Erythroblast (primary cell): Measurements from ENCODE around the gene DENND5B.

Experiments used
- DNase-seq, 2 experiments: peaks; one replicate each; lab custom pipeline; 2025; lab: John Stamatoyannopoulos, UW
- GATA1 ChIP-seq: IDR thresholded peaks from 2 replicates; pipeline ENCODE4 v1.6.1; 2011; ENCODE audit warnings: low read depth, mild to moderate bottlenecking, control low read depth, low read length, moderate library complexity
- POLR2A ChIP-seq: IDR thresholded peaks from 2 replicates; pipeline ENCODE4 v1.6.1; 2011; ENCODE audit warnings: mild to moderate bottlenecking, low read length

Gene DENND5B

DNA sequence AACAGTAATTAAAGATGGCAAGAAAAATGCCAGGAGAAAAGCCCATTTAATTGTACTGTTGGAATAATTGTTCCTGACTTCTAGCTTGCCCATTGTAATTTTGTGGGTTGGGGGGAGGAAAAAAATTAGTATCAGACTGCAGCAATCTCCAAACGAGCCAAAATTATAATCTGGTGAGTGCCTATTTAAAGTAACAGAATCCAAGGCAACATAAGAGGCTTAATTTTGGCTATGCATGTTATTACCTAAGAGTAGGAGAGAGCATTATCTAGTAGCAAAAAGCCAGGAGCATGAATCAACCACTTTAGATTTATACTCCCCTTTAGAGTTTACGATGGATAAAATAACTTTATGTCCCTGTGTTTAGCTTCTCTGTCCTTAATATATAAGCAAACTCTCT lies 14.6 kb upstream of the DENND5B start:
- TF ChIP-seq POLR2A (no peak), GATA1 (no peak)
- no peak for DNase-seq

DNA sequence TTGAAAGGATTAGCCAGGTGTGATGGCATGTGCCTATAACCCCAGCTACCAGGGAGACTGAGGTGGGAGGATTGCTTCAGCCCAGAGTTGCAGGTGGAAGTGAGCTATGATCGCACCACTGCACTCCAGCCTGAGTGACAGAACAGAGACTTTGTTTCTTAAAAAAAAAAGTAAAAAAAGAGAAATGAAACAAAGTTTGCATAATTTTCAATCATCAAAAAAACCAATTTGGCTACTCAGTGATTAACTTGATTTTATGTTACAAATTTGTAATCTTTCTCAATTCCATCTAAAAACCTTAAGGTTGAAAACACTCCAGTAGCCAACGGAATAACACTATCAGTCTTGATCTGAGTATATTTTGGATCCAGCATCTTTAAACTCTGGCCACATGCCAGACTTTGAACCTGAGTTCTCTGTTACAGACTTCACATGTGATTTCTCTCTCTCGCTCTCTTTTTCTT lies 12.6 kb upstream of the DENND5B start:
- no peak for TF ChIP-seq POLR2A
- DNase-seq = no peak

DNA sequence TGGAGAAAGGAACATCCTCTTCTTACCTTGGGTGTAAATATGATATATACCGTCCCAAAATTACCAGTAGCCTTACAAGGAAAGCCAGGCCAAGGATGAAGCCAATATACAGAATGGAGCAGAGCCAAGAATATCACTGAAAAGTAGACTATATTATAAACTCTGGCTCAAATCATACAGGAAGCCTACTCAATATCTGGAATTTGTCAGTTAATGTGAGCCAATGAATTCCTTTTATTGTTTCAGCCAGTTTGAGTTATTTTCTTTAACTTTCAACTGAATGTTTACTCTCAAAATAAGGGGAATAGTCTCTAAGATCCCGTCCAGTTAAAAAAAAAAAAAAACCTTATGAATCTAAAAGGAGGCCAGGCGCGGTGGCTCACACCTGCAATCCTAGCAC lies 9.8 kb upstream of the DENND5B start:
- no peak for DNase-seq
- TF ChIP-seq POLR2A = no peak
- no peak for TF ChIP-seq GATA1

DNA sequence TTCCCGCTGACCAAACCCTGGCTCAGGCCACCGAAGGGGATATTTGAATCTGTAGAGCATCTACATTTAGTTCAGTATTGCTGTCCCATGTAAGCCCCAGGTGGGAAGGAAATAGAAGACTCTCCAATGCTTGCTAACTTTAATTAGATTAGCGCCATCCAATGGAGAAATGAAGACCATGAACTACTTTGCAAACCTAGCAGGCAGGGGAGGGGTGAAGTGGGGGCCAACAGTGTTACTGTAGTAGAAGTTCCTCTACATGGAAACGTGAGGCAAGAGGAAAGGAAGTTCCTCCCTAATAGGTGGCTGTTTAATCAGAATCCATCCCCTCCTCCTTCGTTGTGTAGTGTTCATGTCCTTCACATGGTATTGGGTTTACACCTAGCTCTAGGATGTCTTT lies 9.3 kb upstream of the DENND5B start:
- TF ChIP-seq POLR2A (no peak), GATA1 (no peak)
- no peak for DNase-seq

DNA sequence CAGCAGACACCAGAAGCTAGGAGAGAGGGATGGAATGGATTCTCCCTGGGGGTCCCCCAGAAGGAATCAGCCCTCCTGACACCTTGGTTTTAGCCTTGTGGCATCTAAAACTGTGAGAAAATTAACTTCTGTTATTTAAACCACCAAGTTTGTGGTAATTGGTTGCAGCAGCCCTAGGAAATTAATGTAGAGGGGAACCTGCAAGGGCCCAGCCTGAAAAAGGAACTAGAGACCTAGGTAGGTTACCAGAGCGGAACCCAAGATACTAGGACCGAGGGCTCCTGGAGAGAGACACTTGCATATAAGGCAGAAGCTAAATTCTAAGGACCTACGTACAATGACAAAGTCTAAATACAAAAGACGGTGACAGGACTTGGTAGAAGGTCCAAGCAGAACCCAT lies 8.1 kb upstream of the DENND5B start:
- TF ChIP-seq POLR2A (no peak), GATA1 (no peak)
- DNase-seq = no peak

DNA sequence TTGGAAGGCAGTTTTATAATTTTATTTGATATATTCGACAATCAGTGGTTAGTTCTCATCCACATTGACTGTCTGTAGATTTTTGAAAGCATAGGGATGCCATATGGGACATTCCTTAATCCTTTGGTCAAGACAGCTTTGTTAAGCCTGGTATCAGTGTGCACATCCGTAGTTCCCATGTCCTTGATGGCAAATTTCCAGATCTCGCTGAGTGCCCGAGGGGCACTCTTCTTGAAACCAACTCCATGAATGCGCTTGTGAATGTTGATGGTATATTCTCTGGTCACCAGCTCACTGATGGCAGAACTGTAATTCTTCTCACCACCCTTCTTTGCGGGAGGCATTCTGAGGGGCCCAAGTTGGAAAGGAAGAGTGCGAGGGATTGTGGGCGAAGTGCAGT lies 6.1 kb upstream of the DENND5B start:
- no peak for DNase-seq
- TF ChIP-seq POLR2A (no peak), GATA1 (no peak)

DNA sequence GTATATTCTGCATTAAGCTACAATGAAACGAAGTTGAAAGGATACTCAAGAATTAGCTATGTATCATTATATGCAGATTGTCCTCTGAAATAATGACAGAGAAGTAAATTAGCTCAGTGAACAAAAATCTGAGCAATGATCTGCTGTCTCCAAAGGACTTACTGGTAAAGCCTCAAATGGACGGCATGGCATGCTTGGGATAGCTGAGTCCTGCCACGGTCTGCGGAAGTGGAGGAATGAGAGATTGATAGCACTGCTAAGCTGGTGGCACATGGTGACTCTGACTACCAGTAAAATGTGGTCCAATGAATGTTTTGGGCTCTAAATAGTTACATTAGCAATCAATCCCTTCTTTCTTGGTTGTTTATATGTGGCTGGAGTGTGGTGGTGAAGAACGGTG lies 3.7 kb upstream of the DENND5B start:
- no peak for TF ChIP-seq GATA1
- TF ChIP-seq POLR2A = no peak
- no peak for DNase-seq

DNA sequence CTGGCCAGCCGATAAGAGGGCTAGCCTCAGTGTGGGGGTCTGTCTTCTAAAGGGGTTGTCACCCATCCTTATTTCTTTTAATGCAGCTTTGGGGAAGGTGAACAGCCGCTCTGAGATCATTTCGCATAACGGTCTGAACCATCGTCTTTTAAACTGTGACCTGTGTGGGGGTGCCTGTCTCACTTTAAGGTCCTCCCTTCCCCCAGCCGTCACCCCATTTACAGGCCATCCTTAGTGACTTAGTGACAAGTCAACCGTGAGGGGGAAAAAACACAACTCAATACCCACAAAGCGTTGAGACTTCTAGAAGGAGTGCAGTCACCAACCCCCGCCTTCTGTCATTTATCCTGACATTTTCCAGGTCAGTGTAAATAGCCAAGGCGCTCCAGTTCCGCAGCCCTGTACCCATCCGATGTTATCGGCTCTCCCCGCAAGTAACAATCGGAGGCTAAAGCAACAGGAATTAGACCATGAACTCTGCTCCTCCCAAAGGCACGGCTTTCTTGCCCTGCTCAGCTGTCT lies 505 bp upstream of the DENND5B start:
- peak; percentile 46 to 48 for DNase-seq
- TF ChIP-seq GATA1 (no peak), POLR2A (no peak)

DNA sequence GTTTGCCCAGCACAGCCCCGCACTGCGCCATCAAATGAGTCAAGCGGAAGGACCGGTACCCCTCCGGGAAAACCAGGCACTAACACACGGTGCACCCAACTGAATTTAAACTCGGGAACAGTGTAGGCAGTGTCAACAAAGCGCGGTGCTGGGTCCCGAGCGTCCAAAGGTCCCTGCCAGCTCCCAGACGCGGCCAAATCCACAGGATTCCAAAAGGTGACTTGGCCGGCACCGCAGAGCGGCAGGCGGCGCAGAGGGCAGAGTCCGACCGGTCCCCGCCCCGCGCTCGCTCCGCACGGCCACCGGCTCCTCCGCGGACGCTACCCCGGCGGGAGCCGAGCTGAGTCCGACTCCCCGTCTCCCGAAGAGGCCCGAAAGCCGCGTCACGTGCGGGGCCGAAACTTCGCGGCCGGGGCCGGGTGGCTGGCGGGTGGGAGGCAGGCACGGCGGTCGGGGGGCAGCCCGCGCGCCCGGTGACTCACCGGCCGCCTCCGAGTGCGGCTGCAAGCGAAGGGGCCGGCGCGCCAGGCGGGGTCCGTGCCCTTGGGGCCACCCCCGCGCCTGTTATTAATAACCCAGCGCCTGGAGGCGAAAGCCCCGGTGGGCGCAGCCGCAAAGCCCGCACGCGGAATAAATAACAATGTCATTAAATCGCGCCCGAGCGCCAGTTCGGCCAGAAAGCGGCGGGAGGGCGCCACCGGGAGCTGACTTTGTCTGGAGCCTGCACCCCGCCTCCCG lies 863 bp downstream of the DENND5B start:
- TF ChIP-seq POLR2A = peak; percentile 23
- TF ChIP-seq GATA1 = no peak
- peak; percentile 65 to 70 for DNase-seq

DNA sequence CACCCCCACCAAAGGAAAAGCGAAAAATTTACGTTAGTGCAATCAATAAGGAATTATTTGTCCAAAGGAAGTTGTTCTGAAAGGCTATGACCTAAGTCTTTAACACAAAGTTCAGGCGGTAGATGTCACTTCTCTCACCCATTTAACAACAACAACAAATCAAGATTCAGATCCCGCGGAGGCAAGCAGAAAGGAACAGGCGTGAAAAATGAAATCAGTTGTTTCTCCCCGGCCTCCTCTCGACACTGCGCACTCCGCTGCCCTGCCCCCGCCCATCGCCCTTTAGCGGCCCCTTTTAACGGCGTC lies 1.4 kb downstream of the DENND5B start:
- no peak for TF ChIP-seq GATA1
- no peak for TF ChIP-seq POLR2A
- no peak for DNase-seq

DNA sequence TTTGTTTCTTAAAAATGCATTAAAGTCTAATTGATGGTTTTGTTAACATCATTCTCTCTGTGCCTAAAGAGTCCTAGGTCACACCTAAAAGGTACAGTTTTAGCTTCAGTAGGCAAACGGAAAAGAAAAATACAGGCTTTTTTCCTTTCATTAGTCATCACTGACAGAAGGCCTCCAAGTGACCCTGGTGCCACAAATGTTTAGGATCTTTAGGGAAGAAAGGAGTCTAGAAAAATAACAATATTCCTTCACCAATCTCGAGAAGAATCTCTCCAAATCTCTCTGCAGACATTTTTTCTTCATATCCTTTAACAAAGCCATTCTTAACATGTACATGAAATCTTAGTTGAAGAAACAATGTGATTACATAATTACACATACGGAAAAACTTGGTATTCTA lies 2.0 kb downstream of the DENND5B start:
- TF ChIP-seq GATA1 = no peak
- no peak for TF ChIP-seq POLR2A
- DNase-seq = no peak

DNA sequence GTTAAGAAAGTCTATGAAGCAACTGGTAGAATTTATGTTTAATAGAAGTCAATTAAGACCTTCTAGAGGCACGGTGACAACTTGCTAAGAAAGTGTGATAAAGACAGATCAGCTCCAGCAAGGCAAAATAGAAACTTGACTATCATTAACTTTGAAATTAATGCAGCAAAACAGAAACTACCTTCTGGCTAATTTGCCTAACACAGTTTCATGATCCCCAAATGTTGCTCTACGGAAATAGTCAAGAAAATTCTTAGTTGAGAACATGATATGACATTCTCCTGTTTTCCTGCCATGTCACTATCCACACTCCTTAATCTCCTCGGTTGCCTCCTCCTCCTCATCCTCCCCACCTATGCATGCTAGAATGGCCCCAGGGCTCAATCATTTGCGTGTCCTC lies 4.2 kb downstream of the DENND5B start:
- no peak for TF ChIP-seq GATA1
- no peak for TF ChIP-seq POLR2A

DNA sequence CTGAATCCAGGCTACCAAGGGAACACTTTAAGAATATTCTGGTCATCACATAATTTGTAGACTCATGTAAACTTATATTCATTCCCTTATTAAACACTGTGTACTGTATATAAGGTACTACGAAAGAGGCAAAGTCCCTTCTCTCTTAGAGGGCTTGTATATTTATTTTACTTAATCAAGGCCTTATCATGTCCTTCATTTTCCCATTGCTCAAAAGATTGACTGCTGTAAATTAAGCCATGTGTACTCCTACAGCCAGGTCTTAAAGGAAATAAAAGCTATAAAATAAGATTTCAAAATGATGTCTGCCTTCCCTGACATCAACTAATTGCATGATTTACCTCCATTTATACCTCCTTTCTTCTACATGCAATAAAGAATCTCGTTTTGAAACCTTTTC lies 5.0 kb downstream of the DENND5B start:
- no peak for DNase-seq
- TF ChIP-seq GATA1 (no peak), POLR2A (no peak)

More for the DNA sequence above, 4.2 kb downstream of the DENND5B start:
- DNase-seq = no peak

DNA sequence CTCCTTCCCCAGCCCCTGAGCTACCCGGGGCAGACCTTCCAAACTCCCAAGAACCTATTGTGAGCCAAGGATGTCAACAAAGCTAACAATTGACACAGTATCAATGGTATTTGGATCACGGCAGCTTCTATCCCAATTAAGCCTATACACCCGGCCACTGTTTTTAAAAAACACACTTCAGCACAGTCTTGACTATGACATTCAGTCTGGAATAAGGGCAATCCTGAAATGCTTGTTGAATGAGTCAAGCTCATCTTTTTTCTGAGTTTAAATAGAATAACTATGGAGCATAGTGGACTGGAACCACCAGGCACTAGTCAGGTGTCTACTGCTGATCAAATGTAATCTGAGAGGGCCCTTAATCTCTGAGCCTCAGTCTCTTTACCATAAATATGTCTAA lies 5.7 kb downstream of the DENND5B start:
- no peak for DNase-seq
- TF ChIP-seq GATA1 (no peak), POLR2A (no peak)

DNA sequence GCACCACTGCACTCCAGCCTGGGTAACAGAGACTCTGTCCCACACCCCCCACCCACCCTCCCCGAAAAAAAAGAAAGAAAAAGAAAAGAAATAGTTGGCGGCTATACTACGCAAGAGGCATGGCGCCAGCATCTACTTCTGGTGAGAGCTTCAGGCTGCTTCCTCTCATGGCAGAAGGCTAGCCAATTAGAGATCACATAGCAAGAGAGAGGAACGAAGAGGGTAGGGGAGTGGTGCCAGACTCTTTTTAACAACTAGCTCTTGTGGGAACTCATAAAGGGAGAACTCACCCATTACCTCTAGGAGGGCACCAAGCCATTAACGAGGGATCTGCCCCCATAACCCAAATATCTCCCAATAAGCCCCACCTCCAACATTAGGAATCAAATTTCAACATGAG lies 6.2 kb downstream of the DENND5B start:
- TF ChIP-seq GATA1 (no peak), POLR2A (no peak)

More for the DNA sequence above, 6.2 kb downstream of the DENND5B start:
- no peak for DNase-seq
